PC-3 (cell line): ENCODE results near the gene TLCD4. TPM values are rescaled to one million over a fixed set of nuclear protein-coding genes. Genes with fewer than 3 reads are reported as not detected.

Source experiments
- ATAC-seq: fragments of 200-7000 bp; cut with Tn5 transposase; 2 replicates; pipeline ENCODE4 v1.9.1; 2020; ENCODE audit warnings: mild to moderate bottlenecking, moderate library complexity
- BruUV-seq: library from RNA; stranded (reverse); fragments of 400-500 nt; replicated peaks from 2 replicates; lab custom pipeline; 2021; lab: Mats Ljungman, UMichigan
- CTCF ChIA-PET: fragments of 300-600 bp; sonication (Branson Sonifier 250); formaldehyde crosslinking; loops from one replicate; lab custom pipeline; 2022; ENCODE audit warnings: antibody characterized with exemption; lab: Charles Lee
- POLR2A ChIA-PET: fragments of 300-600 bp; sonication (Branson Sonifier 250); formaldehyde crosslinking; loops from one replicate; lab custom pipeline; 2022; ENCODE audit warnings: antibody characterized with exemption; ENCODE audit not compliant: unreplicated experiment; lab: Charles Lee
- DNase-seq: peaks from one replicate; pipeline ENCODE4 v3.0.0-alpha.2; 2015
- H2AFZ ChIP-seq: fragments of 300-600 bp; sonication (generic); 2 replicates; pipeline ENCODE4 v1.6.0; 2016; ENCODE audit warnings: antibody characterized with exemption, low read length
- H3F3A ChIP-seq: fragments of 300-600 bp; sonication (generic); one replicate; pipeline ENCODE4 v1.6.0; 2017; ENCODE audit warnings: antibody characterized with exemption, low read length, control low read depth, mild to moderate bottlenecking; ENCODE audit not compliant: unreplicated experiment
- H3K27ac ChIP-seq: fragments of 300-600 bp; sonication (generic); 2 replicates; pipeline ENCODE4 v1.5.1; 2016; ENCODE audit warnings: mild to moderate bottlenecking, low read length
- H3K27me3 ChIP-seq: fragments of 300-600 bp; sonication (generic); 2 replicates; pipeline ENCODE4 v1.6.1; 2016; ENCODE audit warnings: low read length, mixed read lengths
- H3K36me3 ChIP-seq: fragments of 300-600 bp; sonication (generic); 2 replicates; pipeline ENCODE4 v1.6.1; 2016; ENCODE audit warnings: low read depth, mixed run types, low read length, mixed read lengths
- H3K4me1 ChIP-seq: fragments of 300-600 bp; sonication (generic); 2 replicates; pipeline ENCODE4 v1.5.1; 2016; ENCODE audit warnings: low read length; ENCODE audit not compliant: insufficient read depth
- H3K4me2 ChIP-seq: fragments of 300-600 bp; sonication (generic); 2 replicates; pipeline ENCODE4 v1.6.0; 2016; ENCODE audit warnings: low read length
- H3K4me3 ChIP-seq: fragments of 300-600 bp; sonication (generic); 2 replicates; pipeline ENCODE4 v1.5.1; 2016; ENCODE audit warnings: mild to moderate bottlenecking, low read length, mixed read lengths
- H3K79me2 ChIP-seq: fragments of 300-600 bp; sonication (generic); 2 replicates; pipeline ENCODE4 v1.6.1; 2017; ENCODE audit warnings: low read length, mixed read lengths
- H3K9ac ChIP-seq: fragments of 300-600 bp; sonication (generic); 2 replicates; pipeline ENCODE4 v1.6.0; 2016; ENCODE audit warnings: mild to moderate bottlenecking, low read length
- H3K9me2 ChIP-seq: fragments of 300-600 bp; sonication (generic); replicated peaks from 2 replicates; pipeline ENCODE4 v1.6.1; 2016; ENCODE audit warnings: mixed run types, low read length, mixed read lengths
- H3K9me3 ChIP-seq: fragments of 300-600 bp; sonication (generic); 2 replicates; pipeline ENCODE4 v1.6.1; 2016; ENCODE audit warnings: low read length, mixed read lengths
- H4K20me1 ChIP-seq: fragments of 300-600 bp; sonication (generic); 2 replicates; pipeline ENCODE4 v1.6.1; 2016; ENCODE audit warnings: low read length, mixed read lengths
- EZH2 ChIP-seq: fragments of 300-600 bp; sonication (generic); IDR thresholded peaks from one replicate; pipeline ENCODE4 v1.6.1; 2017; ENCODE audit warnings: antibody characterized with exemption, mild to moderate bottlenecking, low read length; ENCODE audit not compliant: unreplicated experiment
- EZH2phosphoT487 ChIP-seq: fragments of 300-600 bp; sonication (generic); IDR thresholded peaks from 2 replicates; pipeline ENCODE4 v1.6.1; 2018; ENCODE audit warnings: mild to moderate bottlenecking, antibody characterized with exemption, low read length, borderline replicate concordance
- intact Hi-C: fragments of 100-400 bp; cut with micrococcal nuclease; formaldehyde crosslinking; loops from 2 replicates; pipeline ENCODE4 v1.9.0; 2023
- total RNA-seq: library from RNA; depleted of rRNA; stranded (reverse); fragments of >200 nt; gene quantifications from 2 replicates; pipeline ENCODE4 v1.2.3, GENCODE V29; 2014
- TF ChIP-seq, protein P1 (sequence below): fragments of 300-600 bp; sonication (generic); conservative IDR thresholded peaks from 2 replicates; pipeline ENCODE4 v1.5.1; 2017; ENCODE audit warnings: antibody characterized with exemption, low read depth, mild to moderate bottlenecking, low read length

The TLCD4 gene
- total RNA-seq, 1 experiment from 2014 or later = 8.3 TPM

DNA sequence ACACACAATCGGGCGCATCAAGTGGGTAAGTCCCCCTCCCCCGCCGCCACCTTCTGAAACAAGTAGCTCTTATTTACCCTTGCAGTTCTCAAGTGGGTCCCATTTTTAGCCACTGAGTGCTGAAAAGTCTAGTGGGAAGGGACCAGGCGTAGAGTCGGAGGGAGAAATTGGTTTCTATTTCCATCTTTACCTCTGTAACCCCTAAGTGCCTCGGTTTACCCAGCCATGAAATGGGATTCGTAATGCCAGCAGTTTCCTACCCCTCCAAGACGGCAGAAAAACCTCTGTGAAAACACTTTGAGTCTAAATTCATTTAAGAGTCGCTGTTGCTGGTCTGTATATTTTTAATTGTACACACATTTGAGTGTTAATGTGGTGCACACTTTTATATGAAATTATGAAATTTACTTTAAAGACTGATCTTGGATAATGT, 928 bp downstream of the TLCD4 start:
- Histone ChIP-seq H3K9me3 (no peaks in the 10 kb centered on the region), H3K4me1 (peaks cover 18% of the 10 kb centered on the region), H3K4me3 (peak overlapping the region; percentile 88), H4K20me1 (no peaks in the 10 kb centered on the region), H3K9ac (peak overlapping the region; percentile 51), H3K27me3 (no peaks in the 10 kb centered on the region), H3K4me2 (peak overlapping the region; percentile 84), H3F3A (no peaks in the 10 kb centered on the region), H2AFZ (peak overlapping the region; percentile 94), H3K9me2 (no peaks in the 10 kb centered on the region), H3K36me3 (no peaks in the 10 kb centered on the region), H3K79me2 (peaks cover 18% of the 10 kb centered on the region), H3K27ac (no peak overlapping the region)
- DNase-seq (no peak), ATAC-seq (no peak)
- TF ChIP-seq, protein P1, sequence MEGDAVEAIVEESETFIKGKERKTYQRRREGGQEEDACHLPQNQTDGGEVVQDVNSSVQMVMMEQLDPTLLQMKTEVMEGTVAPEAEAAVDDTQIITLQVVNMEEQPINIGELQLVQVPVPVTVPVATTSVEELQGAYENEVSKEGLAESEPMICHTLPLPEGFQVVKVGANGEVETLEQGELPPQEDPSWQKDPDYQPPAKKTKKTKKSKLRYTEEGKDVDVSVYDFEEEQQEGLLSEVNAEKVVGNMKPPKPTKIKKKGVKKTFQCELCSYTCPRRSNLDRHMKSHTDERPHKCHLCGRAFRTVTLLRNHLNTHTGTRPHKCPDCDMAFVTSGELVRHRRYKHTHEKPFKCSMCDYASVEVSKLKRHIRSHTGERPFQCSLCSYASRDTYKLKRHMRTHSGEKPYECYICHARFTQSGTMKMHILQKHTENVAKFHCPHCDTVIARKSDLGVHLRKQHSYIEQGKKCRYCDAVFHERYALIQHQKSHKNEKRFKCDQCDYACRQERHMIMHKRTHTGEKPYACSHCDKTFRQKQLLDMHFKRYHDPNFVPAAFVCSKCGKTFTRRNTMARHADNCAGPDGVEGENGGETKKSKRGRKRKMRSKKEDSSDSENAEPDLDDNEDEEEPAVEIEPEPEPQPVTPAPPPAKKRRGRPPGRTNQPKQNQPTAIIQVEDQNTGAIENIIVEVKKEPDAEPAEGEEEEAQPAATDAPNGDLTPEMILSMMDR = no peak
- no peak for TF ChIP-seq EZH2phosphoT487
- no peak for TF ChIP-seq EZH2
- ChIA-PET CTCF (interaction anchor here (1.0 to 2.9 kb wide), 2 partner anchors 34 to 116 kb away, joined by 3 to 51 read pairs; partner anchors contain the start of gene RWDD3), POLR2A (interaction anchor here (0.5 to 1.5 kb wide), 3 partner anchors 16 to 116 kb away, joined by 3 to 5 read pairs (median 3); partner anchors contain the start of gene RWDD3)
- no TSS peak for BruUV-seq
- intact Hi-C loops = loop anchor here (10.0 kb wide), 1 partner anchor 263 kb away; no protein-coding TSS in a partner anchor

- no peak for TF ChIP-seq EZH2phosphoT487
- TF ChIP-seq, protein P1 = no peak
- TF ChIP-seq EZH2 = no peak
- H3K9me3 ChIP-seq = no peaks in the 10 kb centered on the region
- H3K27me3 ChIP-seq = no peaks in the 10 kb centered on the region
- H3K4me3 ChIP-seq = peak overlapping the region; percentile 88
- ChIA-PET CTCF (no interaction called here), POLR2A (interaction anchor here (1.5 kb wide), 1 partner anchor 115 kb away, joined by 5 read pairs; the partner anchor contains the start of gene RWDD3)
- H3K4me1 ChIP-seq = peaks cover 18% of the 10 kb centered on the region
- H2AFZ ChIP-seq = no peak overlapping the region
- no TSS peak for BruUV-seq
- DNase-seq (no peak), ATAC-seq (no peak)
- H4K20me1 ChIP-seq = no peaks in the 10 kb centered on the region
- H3K9ac ChIP-seq = no peak overlapping the region
- no peak overlapping the region for H3K27ac ChIP-seq
- no peaks in the 10 kb centered on the region for H3K36me3 ChIP-seq
- H3K79me2 ChIP-seq = peaks cover 18% of the 10 kb centered on the region
- intact Hi-C loops = loop anchor here (10.0 kb wide), 1 partner anchor 264 kb away; no protein-coding TSS in a partner anchor
- no peaks in the 10 kb centered on the region for H3K9me2 ChIP-seq
- peak overlapping the region; percentile 84 for H3K4me2 ChIP-seq
- no peaks in the 10 kb centered on the region for H3F3A ChIP-seq
Observed at GRCh38 chr1:95118710-95119109, 1.6 kb downstream of the TLCD4 start.

- no peak overlapping the region for H3K27ac ChIP-seq
Observed at GRCh38 chr1:95119273-95119672, 2.1 kb downstream of the TLCD4 start.

More at GRCh38 chr1:95119273-95119672, 2.1 kb downstream of the TLCD4 start:
- no peaks in the 10 kb centered on the region for H3K9me3 ChIP-seq
- H3K9ac ChIP-seq = no peak overlapping the region
- H3K9me2 ChIP-seq = no peaks in the 10 kb centered on the region
- no peaks in the 10 kb centered on the region for H3K36me3 ChIP-seq
- H3K4me1 ChIP-seq = peaks cover 18% of the 10 kb centered on the region
- BruUV-seq = no TSS peak
- H3K79me2 ChIP-seq = peaks cover 18% of the 10 kb centered on the region
- ATAC-seq = no peak
- no peaks in the 10 kb centered on the region for H4K20me1 ChIP-seq
- no peak for TF ChIP-seq EZH2
- TF ChIP-seq EZH2phosphoT487 = no peak
- TF ChIP-seq, protein P1 = no peak
- intact Hi-C loops = loop anchor here (10.0 kb wide), 1 partner anchor 264 kb away; no protein-coding TSS in a partner anchor
- no peaks in the 10 kb centered on the region for H3F3A ChIP-seq
- DNase-seq = no peak
- CTCF ChIA-PET = no interaction called here
- no peak overlapping the region for H2AFZ ChIP-seq
- POLR2A ChIA-PET = no interaction called here
- H3K4me3 ChIP-seq = no peak overlapping the region
- peak overlapping the region; percentile 84 for H3K4me2 ChIP-seq
- no peaks in the 10 kb centered on the region for H3K27me3 ChIP-seq
